ENCODE data around the gene HCN1.
"Not testable (repeated sequence)": the region's sequence is repeated elsewhere in the genome, so short reads cannot be mapped to it uniquely, and the experiment has no call there.

HCN1 gene

DNA sequence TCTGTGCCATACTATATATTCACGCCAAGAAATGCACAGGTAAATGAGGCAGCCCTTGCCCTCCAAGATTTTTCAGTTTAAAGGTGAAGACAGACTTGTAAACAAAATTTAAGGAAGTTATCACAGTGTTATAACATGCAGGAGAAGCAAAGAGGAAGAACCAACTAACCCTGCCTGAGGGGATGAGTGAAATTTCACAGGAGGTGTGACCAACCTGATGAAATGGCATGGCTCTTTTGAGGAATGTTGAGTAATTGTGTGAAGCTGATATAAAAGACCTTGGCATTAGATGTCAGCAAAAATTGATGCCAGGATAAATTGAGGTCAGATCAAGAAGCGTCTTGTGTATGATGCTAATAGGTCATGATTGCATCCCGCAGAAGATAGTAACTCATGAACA lies 86.5 kb downstream of the HCN1 start:
- no peak for DNase-seq

DNA sequence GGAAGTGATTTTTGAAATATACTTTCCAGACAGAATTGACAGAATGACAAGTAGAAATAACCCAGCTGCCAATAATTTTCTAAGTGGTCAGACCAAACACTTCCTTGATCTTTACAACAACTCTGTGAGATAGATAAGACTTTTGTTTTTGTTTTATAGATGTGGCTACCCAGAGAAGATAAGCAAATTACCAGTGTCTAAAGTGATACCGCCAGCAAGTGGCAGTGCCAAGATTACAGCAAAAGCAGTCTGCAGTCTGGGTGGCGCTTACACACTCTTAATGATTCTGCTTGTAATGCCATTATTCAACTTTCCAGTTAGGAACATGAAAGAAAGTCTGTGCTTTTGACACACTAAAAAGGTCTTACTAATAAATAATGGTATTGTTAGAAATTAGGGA lies 92.1 kb downstream of the HCN1 start:
- DNase-seq: no peak

DNA sequence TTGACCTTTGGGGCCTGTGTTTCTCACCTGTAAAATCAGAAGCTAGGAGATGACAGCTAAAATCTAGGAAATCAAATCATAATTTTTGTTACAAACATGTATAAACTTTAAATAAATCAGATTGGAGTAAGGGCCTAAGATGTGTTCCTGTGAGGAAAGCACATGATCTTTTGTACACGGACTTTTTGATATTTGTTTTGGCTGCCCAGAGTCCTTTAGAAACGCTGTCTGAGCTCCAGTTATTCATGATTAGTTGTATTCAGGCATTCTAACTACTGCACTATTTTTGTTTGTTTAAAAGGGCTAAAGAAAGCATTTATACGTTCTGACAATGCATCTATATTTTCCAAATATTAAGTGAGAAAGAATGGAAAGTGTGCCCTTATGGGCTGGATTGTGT lies 94.8 kb downstream of the HCN1 start:
- no peak for DNase-seq

DNA sequence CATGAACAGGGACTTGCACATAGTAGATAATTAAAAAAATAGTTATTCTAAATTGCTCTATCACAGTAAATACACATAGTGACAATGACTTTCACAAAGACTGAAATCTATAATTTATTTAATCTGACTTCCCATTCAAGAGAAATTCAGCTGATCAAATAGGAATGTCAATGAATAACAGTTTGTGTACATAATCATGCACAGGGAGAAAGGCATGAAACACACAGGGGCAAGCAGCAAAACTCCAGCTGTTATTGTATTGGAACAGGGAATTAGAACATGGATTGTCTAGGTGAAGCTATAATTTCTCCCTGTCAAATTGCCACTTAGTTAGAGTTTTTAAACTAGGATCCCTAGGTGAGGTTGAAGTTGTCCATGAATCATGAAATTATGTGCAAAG lies 99.9 kb downstream of the HCN1 start:
- DNase-seq: no peak

DNA sequence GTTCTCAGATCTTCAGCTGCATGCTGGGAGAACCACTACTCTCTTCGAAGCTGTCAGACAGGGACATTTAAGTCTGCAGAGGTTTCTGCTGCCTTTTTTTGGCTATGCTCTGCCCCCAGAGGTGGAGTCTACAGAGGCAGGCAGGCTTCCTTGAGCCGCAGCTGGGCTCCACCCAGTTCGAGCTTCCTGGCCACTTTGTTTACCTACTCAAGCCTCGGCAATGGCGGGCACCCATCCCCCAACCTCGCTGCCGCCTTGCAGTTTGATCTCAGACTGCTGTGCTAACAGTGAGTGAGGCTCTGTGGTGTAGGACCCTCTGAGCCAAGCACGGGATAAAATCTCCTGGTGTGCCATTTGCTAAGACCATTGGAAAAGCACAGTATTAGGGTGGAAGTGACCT lies 110.2 kb downstream of the HCN1 start:
- not testable (repeated sequence) for DNase-seq

DNA sequence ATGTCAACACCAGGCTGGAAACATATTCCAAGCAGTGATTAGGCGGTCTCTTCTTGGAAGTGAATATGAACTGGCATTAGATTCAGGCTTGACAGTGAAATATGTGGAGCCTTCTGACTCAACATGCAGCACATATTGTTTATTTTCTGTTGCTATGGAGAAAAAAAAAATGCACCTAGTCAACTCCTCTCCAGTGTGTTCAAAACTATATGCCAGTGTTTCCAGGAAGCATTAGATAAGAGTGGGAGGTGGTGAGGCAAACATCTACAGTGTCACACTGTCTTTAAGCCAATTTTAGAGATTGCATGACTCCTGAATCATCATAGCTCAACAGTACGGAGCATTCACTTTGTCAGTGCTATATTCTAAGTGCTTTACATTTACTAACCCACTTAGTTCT lies 117.9 kb downstream of the HCN1 start:
- no peak for DNase-seq

DNA sequence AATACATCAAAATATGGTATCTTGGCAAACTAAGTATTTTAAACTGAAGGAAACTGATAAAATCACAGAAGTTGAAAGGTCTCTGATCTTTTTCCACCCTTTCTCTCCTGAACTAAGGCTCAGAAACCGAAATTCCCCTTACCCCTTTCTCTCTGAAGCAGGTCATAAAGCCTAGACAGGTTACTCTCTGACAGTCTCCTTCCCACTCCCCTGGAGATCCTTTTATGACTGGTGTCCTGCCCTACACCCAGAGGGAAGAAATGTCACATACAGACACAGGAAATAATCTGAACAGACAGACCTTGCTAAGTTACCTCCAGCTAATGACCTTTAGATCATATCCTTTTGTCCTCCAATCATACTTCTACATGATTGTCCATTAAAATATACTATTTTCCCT lies 127.4 kb downstream of the HCN1 start:
- no peak for DNase-seq

DNA sequence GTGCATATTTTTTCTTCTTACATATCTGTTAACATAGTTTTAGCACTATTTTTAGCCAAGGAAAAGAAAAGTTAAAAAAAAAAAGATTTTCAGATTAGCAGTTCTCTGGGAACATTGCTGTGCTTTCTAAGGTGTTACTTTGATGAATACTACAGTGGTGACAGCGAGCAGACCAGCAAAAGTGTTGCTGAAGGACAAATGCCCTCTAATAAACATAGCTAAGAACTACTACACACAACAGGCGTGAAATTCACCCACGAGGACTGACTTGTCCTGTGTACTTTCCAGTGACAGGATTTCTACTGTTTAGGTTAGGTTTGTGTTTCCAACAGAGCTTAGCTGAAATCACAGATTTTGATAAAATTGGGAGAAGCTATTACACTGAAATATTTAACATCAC lies 153.8 kb downstream of the HCN1 start:
- no peak for DNase-seq

DNA sequence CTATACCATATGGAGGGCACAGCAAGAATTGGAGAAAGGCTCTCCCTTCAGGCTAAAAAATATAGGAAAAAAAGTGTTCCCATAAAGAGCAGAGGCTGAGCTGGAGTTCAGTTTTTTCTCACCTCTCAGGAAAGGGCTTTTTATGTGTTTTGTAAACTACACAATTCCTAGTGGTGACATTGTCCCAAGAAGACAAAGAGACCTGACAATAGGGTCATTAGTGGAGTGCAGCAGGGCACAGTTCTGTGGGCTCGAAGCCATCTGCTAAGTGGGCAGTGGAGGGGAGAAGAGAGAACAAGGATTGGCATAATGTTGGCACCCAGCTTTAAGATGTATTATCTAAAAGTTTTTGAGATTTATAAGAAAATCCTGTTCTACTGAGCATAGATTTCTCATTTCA lies 162.5 kb downstream of the HCN1 start:
- DNase-seq: no peak

DNA sequence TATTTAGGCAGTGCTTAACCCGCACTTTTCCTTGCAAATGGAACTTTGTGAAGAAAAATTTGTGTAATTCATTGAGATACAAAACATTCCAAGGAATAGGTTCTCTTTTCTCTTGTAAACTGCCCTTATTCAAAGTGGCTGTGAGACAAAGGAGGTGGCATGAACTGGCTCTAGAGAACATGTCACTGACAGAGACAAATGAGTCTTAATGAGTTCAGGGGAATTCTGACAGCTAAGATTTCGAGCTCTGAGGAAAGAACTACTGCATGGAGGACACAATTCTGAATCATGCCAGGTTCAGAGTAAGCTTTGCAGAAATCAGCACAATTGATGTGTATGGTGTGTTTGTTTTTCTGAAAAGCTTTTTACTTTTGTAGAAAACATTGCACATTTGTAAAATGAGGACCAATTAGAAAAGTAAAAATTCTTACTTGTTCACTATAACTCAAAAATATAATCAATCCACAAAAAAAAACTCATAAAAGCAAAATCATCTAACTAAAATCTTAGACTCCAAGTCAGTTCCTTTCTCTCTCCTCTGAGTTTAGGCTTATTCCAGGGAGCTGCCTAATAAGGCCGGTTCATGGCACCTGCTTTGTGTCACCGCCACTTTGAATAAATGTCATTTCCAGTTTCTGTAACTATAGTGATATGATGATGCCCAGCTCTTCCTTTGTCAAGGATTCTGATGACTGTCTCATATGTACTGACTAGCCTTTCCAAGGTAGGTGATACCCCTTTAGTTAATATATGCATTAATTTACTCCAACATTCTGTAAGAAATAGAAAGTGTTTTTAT lies 163.2 kb downstream of the HCN1 start:
- DNase-seq: no peak

DNA sequence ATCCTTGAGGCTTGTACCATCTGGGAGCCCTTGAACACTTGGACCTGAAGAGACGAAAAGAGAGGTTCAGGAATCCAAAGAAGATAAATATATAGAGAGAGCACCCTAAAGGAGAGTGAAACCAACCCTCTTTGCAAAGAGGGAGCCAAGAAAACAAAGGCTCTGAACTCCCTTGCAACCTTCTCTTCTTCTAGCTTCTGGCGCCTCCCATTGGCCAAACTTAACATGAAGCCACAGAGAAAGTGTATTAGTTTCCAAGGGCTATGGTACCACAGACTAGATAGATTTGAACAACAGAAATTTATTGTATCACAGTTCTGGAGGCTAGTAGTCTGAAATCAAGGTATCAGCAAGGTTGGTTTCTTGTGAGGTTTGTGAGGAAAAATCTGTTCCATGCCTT lies 175.1 kb downstream of the HCN1 start:
- no peak for DNase-seq

DNA sequence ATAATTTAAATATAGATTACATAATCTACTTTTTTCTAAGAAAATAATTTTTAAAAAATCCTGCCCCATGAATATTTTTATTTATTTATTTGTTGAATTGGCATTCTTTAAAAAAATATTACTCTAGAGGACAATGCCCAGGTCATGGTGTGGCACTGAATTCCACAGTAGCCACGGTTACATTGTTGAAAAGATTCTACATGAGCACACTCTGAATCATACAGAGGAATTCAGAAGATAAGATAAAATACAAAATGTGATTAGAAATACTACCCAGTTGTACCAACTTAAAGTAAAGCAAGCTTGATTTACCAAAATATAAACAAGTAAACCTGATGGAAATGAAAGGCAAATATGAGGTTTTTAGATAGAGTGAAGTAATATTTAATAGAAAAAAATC lies 183.7 kb downstream of the HCN1 start:
- no peak for DNase-seq

DNA sequence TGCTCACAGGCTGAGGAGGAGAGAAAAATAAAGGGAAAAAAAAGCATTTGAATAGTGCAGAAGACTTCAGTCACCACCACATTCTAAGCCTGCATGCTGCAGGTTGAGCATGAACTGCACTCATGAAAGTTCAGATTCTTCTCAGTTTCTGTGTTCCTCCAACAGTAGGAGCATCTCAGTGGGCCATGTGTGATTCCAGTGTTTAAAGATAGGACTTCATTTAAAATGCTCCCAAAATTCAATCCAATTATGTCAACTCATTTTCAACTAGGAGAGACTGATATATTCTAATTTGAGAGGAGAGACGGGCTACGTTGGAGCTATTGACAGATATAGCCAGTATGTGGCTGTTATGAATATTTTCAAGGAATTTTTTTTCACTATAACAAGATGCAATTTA lies 186.8 kb downstream of the HCN1 start:
- DNase-seq: no peak

DNA sequence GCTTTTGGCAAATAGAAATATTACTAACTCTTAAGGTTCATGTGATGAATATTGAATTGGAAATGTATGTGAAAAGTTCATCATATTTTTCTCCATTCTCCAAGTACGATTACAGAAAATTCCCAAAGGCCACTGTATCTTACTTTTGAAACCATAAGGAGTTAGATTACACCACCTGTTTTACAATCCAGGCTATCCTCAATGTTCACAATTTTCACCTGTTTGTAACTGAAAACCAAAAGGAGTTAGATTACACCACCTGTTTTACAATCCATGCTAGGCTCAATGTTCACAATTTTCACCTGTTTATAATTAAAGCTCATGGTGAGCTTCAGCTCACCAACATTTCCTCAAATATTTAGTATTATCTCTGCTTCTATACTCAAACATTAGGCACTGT lies 188.0 kb downstream of the HCN1 start:
- DNase-seq: no peak

DNA sequence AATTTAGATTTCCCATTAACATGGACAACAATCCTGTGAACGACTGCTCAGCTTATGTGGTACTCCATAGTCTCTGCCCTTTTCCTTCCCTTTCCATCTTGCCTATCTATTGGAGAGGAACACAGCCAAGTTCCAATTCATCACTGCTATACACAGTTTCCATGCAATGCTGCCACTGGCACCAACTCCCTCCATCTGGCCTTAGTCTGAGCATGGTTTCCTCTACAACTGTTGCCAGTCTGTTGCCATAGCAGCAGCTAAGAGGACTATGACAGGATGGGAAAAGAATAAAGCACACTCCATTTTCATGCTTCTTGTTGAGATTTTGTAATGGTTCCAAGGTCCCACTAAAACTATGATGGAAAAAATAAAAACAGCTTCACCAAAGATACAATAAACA lies 189.0 kb downstream of the HCN1 start:
- no peak for DNase-seq

DNA sequence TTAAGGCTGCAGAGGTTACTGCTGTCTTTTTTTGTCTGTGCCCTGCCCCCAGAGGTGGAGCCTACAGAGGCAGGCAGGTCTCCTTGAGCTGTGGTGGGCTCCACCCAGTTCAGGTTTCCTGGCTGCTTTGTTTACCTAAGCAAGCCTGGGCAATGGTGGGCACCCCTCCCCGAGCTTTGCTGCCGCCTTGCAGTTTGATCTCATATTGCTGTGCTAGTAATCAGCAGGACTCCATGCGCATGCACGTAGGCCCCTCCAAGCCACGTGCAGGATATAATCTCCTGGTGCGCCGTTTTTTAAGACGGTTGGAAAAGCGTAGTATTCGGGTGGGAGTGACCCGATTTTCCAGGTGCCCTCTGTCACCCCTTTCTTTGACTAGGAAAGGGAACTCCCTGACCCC lies 197.2 kb downstream of the HCN1 start:
- not testable (repeated sequence) for DNase-seq

DNA sequence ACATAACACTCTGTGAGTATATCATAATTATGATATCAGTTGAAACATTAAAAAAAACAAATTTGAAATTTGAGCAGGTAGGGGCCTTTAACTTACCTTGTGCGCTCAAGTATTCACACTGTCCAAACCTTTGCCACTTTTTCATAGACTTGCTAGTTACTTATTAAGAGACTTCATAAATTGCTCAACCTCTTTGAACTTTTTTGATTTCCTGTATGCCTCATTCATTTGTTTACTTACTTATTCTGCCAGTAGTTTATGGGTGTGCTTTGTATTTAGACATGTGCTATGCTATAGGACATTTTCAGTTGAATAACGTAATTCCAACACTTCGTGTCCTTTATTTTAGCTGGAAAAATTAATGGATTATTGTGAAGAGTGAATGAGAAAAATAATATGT lies 204.8 kb downstream of the HCN1 start:
- DNase-seq: no peak

DNA sequence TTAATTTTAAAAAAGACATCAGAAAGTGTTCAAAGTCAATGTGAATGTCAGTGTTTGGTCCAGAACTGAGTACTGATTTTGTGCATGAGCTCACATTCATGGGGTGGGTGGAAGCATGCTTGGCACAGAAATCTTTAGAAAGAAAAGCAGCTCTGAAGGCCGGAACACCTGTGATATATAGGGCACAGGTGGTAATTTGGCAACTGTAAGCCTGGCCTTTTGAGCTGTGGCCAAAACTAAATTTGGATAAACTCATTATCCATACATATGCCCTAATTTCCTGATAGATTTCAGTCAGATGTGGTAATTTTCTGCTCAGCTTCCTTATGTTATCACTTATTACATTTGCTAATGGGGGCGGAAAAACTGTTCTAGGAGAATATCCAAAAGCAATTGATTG lies 211.4 kb downstream of the HCN1 start:
- no peak for DNase-seq

DNA sequence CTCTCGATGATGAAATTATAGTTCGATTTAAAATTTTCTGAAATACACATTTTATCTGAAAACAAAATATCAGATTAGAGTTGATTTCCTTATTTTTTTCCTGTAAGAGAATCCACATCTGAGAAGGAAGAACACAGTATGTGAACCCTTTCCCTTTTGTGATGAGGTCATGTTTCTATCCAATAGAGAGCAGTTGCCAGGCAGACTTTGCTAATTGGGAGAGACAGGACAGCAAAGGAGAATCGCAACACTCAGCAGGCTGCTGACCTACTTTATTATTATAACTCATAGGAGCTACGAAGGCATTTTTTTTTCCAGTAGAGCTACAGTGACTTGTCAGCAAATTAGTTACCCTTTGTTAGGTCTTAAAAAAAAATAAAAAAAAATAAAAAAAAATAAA lies 242.1 kb downstream of the HCN1 start:
- DNase-seq: no peak

DNA sequence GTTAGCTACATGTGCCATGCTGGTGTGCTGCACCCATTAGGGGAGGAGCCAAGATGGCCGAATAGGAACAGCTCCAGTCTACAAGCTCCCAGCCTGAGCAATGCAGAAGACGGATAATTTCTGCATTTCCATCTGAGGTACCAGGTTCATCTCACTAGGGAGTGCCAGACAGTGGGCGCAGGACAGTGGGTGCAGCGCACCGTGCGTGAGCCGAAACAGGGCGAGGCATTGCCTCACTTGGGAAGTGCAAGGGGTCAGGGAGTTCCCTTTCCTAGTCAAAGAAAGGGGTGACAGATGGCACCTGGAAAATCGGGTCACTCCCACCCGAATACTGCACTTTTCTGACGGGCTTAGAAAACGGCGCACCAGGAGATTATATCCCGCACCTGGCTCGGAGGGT lies 251.3 kb downstream of the HCN1 start:
- not testable (repeated sequence) for DNase-seq

DNA sequence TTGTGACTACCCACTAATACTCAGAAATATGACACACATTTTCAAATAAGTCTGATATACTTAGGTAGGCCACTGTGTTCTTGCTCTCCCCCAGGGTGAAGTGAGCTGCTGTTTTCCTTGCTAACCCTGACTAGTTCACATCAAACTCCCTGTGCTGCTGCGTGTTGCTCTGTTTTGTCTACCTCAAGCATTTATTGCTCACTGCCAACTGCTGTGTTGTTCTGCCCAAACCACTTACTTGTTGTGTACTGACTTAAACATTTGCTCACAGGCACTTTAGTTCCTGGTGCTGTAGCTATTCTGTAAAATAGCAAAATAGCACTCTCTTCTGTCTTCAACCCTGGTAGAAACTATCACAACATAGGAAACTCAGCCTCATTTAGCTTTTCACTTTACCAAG lies 255.7 kb downstream of the HCN1 start:
- DNase-seq: no peak

DNA sequence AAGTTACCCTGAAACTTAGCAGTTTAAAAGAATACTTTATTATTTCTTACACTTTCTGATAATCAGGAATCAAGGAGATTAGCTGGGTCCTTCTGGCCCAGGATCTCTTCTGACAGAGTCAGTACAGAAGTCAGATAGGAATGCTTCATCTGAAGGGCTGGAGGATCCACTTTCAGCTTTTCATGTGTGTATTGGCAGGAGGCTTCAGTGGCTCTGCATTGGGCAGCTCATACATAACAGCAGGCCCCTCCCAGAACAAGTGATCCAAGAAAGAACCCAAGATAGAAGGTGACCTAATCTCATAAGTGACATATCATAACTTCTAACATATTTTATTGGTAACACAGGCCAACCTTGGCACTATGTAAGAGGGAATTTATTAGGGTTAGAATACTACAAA lies 258.4 kb downstream of the HCN1 start:
- no peak for DNase-seq

DNA sequence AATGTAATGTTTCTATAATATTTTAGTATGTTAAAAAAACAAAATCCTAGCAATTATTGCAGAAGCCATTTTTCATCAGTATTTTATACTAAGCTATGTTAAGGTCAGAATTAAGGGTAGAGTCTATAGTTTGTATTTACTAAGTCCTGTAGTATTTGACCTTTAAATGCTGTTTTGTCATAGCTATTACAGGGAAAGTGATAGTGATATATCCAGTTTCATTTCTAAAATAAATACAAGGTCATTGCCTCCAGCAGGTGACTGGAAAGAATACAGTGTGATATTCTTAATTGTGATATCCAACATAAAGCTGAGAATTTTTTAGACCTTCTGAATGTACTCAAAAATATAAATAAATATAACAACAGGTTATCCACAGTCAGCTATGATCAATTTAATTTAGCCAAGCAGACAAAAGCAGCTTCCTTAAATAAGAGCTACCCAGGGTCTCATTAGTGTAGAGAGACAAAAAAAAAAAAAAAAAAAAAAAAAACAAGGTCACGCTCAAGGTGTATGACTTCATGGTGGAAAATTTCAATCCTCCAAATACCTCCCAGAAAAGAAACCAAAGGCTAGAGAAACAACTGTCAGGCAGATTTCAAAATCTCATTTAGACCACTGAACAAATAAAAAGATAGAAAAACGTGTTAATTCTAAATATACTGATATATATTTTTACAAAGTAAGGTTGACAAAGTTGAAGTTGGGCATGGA lies 278.7 kb downstream of the HCN1 start:
- no peak for DNase-seq

DNA sequence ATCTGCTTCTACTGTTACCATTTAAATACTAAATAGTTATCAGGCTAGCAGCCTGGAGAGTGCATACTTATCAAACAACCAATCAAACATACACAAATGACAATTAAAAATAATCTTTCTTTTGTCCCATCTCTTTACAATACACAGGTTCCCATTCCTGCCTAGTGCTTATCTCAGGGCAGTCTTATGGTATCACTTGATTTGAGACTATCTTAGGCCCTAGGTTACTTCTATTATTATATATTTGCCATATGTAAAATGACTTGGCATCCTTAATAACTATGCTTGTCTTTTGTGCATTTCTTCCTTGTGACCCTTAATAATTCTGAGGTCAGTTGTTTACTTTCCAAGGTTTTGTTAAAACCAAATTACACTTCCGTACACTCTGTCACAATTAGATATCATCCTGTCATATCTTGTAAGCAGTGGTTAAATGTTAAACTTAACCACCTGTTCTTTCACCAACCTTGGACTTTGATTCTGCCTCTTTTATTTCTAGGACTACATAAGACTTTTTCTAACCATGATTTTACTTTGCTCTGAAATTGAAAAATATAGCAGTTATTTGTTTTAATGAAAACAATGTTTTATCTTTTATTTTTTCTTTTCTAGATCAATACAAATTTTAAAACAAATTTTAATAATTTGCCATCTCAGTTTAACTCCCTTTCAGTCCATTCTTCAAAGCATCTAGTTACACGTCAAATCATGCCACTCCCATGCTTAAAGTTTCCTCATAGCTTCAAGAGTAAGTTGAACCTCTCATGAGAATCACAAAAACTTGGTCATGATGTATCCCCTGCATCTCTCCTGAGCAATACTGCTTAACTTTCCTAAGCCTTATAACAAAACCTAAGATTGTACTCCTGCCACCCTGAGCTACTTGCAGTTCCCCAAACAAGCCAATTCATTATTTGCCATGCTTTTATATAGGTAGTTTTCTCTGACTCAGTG lies 281.3 kb downstream of the HCN1 start:
- no peak for DNase-seq

Measured in CD4-positive, alpha-beta T cell treated with Interferon alpha-2 for 1 hour (primary cell).